ENCODE results near the gene PNPLA6.

The PNPLA6 gene

DNA sequence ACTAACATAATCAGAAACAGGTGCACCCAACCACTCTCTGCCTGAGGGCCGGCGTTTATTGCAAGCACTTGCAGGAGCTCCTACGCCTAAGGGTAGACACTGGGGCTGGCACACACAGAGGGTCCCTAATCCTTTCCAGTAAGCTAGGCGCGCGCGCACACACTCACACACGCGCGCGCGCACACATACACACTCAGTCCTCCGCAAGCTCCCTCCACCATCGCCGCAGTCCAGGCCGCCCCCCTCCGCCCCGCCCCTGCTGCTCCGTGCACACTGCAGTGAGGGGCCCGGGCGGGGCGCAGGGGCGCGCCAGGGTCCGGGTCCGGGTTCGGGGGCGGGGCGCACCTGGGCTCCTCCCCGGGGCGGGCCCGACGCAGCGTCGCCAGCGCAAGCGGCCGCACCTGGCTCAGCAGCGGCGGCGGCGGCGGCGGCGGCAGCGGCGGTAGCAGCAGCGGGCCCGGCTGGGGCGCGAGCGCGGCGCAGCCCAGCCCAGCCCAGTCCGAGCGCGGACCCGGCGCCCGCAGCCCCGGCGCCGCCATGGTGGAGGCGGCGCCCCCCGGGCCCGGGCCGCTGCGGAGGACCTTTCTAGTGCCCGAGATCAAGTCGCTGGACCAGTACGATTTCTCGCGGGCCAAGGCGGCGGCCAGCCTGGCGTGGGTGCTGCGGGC is 60.1 kb downstream of the PNPLA6 start, which contains the start of gene CAMSAP3:
CAMSAP3 (plus strand) TSS at position 398 of the 668 bp plus-strand sequence; CDS start at position 538, 140 bp downstream.
- in situ Hi-C loops (cut with MboI; ENCODE audit: low sequenced_read_pairs), result no loop called here

DNA sequence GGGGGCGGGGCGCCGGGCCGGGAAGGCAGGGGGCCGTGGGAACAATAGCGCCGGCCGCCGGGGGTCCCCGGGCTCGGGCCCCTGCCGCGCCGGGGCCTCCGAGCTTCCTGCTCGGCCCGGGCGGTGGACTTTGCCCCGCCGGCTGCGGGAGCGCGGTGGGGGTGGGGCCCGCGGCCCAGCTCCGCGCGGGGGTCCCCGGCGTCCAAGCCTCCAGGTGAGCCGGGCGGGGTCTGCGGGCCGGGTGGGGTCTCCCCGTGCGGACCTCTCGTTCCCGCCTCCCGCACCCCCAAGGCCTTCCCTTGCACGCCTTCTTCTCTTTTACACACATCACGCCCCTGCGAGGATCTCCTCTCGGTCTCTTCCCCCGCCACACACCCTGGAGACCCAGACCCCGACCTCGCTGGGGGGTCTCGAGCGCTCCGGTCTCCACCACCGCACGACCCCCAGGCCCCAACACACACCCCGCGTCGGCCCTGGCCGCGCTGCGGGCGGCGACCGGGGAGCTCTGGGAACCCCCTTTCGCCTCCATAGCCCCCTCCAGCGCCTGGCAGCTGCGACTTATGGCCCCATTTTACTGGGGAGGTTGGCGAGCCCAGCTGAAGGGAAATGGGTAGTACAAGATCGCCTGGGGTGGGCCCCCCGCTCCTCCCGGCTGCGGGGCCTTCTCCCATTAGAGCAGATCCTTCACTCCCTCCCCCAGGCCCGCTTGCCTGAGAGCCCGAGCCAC is 60.9 kb downstream of the PNPLA6 start:
- in situ Hi-C loops (cut with MboI; ENCODE audit: low sequenced_read_pairs), result no loop called here

DNA sequence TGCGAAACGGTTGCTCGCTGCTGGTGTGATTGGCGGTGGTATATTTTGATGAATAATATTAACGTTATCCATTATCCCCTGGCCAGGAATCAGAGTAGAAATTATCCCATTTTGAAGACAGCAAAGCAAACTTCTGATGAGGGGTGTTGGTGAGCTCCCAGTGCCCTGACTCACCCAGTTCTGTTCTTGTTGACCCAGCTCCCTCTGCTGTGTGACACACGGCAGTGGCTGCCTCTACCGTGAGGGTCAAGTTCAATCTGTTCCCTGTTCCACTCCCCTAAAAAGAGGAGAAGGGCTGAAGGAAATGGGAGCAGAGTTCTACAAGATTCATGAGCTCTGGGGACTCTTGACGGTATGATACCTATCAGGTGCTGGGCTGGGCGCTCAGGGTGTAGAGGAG is 62.2 kb downstream of the PNPLA6 start:
- in situ Hi-C loops (cut with MboI; ENCODE audit: low sequenced_read_pairs), result no loop called here

DNA sequence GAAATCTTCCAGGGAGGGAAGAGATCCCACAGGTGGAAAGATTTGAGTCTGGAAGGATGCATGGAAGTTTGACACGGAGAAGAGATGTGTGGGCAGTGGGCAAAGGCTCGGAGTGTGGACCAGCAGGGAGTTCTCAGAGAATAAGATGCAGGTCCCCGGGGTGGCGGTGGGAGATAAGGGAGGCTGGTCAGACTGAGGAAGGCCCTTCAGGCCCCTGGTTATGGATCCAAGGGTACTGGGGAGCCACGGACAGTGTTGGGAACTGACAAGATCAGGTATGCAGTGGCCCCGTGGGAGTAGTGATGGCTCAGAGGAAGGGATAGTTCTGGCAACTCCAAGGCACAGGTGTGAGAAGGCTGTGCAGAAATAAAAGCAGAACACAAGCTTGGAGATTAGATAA is 62.7 kb downstream of the PNPLA6 start:
- in situ Hi-C loops (cut with MboI; ENCODE audit: low sequenced_read_pairs), result no loop called here

GRCh38 chr19:7600721-7601120 is 65.2 kb downstream of the PNPLA6 start:
- in situ Hi-C loops (cut with MboI; ENCODE audit: low sequenced_read_pairs), result no loop called here

- in situ Hi-C loops (cut with MboI; ENCODE audit: low sequenced_read_pairs), result no loop called here
Observed at GRCh38 chr19:7602240-7602934, 66.9 kb downstream of the PNPLA6 start.

- in situ Hi-C loops (cut with MboI; ENCODE audit: low sequenced_read_pairs), result no loop called here
Observed at GRCh38 chr19:7602935-7603497, 67.5 kb downstream of the PNPLA6 start.

GRCh38 chr19:7603919-7604318 is 68.4 kb downstream of the PNPLA6 start:
- in situ Hi-C loops (cut with MboI; ENCODE audit: low sequenced_read_pairs), result no loop called here

DNA sequence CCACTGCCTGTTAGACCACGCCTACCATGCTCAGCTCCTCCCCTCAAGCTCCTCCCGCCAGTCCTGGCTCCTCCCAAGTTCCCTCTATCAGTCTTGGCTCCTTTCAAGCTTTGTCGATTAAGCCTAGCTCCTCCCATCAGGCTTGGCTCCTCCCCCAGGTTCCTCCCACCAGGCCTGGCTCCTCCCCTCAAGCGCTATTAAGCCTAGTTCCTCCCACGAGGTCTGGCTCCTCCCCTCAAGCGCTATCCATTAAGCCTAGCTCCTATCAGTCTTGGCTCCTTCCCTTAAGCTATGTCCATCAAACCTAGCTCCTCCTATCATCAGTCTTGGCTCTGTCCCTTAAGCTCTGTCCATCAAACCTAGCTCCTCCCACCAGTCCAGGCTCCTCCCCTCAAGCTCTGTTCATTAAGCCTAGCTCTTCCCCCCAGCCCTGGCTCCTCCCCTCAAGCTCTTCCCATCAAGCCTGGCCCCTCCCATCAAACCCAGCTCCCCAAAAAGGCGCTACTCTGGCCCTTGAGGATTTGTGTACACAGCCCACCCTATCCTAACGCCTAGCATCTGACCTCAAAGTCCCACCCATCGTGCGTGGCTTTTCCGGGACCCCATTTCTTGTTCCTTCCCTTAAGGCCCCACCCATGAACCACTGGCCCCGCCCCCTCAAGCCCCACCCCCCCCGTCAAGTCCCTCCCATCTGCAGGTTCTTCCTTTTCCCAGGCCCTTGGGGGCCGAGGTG is 70.1 kb downstream of the PNPLA6 start:
- in situ Hi-C loops (cut with MboI; ENCODE audit: low sequenced_read_pairs), result no loop called here

DNA sequence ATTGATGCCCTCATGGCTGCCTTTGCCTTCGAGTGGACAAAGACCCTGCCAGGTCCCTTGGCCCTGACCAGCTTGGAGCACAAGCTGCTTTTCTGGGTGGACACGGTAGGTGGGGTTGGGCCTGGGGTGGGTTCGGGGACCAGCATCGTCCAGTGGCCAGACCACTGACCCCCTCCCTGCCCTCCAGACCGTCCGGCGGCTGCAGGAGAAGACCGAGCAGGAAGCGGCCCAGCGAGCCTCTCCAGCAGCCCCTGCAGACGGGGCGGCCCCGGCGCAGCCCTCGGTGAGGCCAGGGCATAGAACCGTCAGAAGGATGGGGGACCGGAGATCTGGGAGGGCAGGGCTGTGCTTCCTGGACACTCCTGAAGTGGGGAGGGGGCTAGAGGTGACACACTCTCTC is 70.8 kb downstream of the PNPLA6 start:
- in situ Hi-C loops (cut with MboI; ENCODE audit: low sequenced_read_pairs), result no loop called here

DNA sequence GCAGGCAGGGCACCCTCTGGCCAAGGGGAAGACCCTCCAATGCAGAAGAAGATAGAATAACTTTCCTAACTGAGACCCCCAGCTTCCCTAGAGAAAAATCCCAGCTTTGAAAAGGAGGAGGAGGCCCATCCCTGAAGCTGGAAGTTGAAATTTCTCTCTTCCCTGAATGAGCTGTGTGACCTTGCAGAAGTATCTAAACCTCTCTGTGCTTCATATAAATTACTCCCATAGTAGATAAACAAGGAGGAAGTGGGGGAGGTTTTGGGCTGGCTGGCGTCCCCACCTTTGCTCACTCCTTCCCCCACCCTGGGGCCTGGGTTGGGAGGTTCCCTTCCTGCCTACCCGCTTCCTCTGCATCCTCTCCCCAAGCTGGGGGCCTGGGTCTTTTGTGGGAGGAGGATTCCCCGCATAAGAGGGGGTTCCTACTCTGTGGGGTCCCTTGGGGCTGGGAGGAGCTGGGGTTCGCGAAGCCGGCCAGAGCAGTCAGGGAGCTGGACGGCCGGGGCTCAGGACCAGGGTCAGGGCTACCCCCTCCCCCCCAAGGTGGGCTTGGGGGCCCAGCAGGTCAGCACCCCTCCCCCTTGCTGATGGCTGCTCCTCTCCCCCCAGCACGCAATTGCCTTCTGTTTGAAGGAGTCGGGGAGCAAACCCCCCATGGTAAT is 71.8 kb downstream of the PNPLA6 start:
- in situ Hi-C loops (cut with MboI; ENCODE audit: low sequenced_read_pairs), result no loop called here

DNA sequence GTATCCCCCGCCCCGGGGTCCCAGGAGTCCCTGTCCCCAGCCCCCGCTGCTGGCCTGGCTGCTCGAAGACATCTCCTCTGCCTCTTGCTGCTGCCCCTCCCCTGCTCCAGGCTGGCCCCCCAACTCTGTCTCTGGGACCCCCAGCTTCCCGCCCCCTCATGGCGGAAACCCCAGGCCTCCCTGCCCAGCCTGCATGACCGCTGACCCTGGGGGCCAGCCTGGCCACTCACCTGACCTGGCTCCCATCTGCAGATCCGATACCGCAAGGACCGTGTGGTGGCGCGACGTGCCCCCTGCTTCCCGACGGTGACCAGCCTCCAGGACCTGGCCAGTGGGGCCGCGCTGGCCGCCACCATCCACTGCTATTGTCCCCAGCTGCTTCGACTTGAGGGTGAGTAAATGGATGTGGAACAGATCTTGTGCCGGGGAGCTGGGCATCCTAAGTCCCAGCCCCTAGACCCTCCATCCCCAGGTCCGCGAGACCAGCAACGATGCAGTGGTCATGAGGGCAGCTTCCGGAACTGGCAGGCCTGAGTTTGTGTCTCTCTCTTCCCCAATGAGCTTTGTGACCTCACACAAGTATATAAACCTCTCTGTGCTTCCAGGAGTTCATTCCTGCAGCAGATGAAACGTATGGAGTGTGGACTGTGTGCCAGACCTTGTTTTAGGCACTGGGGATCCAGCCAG is 72.5 kb downstream of the PNPLA6 start:
- in situ Hi-C loops (cut with MboI; ENCODE audit: low sequenced_read_pairs), result no loop called here

- in situ Hi-C loops (cut with MboI; ENCODE audit: low sequenced_read_pairs), result no loop called here
Observed at GRCh38 chr19:7610491-7611240, 75.1 kb downstream of the PNPLA6 start.

All from HL-60/S4 treated with phorbol 12-myristate 13-acetate at 8.2 ng/mL for 4 days and 3 days (cell line).